GM21390 (cell line): ENCODE measurements around the gene LTBP3.
A peak's percentile ranks its signal among the peaks of the same experiment; 100 is the strongest.

Source experiments
- ATAC-seq: cut with Tn5 transposase; IDR thresholded peaks from one replicate; pipeline ENCODE4 v1.9.1; 2021; ENCODE audit not compliant: unreplicated experiment

Gene LTBP3

DNA sequence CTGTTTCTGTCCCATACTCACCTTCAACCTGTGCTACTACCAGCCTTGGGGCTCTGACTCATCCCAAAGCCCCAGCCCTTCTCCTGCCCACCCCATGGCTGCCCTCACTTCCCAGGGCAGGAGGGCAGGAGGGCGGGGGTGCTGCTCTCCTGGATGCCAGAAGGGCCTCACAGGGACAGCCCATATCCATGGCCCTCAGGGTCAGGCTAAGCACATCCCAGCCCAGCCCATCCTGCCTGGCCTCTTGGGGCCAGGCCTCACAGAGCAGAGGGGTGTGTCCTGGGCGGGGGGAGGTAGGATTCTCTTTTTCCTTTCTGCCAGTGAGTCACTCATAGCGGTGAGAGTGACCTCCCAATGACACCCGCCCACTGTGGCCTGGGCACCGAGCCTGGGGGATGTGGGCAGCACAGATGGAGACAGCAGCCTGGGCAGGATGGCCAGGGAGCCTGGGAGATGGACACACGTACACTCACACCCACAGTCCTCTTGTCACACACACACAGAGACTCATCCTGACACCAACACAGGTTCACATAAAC lies 2.4 kb downstream of the LTBP3 start:
- no peak for ATAC-seq

DNA sequence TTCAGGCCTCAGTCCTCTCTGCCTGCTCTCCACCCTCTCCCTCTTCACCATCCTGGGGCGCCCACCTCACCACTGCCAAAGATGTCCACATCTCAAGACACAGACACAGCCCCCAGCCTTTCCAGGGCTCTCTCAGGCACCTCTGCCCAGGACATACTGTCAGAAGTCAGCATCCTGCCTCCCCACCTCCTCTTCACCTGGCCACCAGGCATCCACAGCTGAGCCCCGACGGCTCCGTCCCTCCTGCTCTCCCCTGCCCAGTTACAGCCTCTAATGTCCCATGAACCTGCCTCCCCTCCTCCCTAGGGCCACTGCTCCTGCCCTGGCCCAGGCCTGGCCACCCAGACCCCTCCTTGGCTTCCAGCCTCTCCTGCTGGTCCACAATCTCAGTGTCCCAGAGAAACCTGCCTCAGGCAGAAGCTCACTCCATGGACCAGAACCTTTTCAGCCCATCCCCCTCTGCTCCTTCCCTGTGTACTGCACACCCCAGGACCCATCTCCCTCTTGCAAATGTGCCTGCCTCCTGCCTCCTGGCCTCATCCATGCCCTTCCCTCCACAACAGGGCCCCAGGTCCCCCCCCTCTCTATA lies 3.2 kb downstream of the LTBP3 start:
- ATAC-seq: no peak

DNA sequence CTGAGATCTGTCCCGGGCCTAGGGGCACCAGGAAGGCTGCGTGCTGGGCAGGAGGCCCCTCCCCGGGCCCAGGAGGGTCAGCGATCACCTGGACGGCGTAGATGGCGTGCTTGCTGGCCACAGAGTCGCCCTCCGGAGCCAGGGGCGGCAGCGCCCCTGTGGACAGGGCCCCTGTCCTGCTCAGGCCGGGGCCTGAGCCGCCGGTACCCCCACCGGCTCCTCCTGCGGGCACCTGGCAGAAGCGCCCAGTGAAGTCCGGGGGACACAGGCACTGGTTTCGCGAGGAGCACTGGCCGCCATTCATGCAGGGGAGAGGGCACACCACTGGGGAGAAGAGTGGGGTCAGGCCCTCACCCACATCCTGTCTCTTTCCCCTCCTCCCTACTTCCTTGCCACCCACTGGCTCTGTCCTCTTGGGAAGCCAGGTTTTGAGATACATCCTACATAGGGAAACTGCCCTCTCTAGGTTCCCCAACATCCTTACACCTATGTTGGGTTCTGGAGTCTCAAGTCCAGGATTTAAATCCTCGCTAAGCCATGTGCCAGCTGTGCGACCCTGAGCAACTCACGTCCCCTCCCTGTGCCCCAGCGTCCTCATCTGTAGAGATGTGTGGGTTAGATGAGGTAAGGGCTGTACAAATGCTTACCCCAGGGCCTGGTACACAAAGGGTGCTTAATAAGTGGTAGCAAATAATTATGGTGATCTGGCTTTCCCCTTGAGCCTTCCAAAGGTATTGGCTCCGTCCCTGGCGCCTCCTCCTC lies 3.9 kb downstream of the LTBP3 start:
- ATAC-seq: no peak

DNA sequence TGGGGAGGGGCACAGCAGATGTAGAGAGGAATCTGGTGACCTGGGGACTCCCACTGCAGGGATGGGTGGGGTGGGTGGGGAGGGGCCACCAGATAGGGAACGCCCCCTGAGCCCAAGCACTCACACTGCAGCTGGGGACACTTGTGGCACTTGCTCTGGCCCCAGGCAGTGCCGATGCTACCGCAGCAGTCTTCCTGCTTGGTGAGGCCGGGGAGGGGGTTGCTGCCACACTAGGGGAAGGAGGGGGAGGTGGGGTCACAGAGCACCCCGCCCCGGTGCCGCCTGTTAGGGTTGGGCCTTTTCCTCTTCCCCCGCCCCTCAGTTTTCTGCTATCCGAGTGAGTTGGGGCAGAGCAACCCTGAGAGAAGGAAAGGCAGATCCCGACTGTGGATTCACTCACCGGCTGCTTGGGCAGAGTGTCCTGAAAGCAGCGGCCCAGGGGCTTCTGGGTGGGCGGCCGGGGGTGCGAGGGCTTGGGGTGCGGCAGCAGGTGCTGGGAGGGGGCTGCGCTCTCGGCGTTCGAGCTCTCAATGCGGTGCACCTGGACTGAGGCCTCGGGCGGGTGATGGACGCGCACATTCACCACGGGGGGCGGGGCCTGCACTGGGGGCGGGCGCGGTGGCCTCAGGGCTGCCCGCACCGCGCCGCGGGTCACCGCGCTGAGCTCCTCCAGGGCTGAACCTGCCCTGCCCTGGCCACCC lies 4.7 kb downstream of the LTBP3 start:
- no peak for ATAC-seq

DNA sequence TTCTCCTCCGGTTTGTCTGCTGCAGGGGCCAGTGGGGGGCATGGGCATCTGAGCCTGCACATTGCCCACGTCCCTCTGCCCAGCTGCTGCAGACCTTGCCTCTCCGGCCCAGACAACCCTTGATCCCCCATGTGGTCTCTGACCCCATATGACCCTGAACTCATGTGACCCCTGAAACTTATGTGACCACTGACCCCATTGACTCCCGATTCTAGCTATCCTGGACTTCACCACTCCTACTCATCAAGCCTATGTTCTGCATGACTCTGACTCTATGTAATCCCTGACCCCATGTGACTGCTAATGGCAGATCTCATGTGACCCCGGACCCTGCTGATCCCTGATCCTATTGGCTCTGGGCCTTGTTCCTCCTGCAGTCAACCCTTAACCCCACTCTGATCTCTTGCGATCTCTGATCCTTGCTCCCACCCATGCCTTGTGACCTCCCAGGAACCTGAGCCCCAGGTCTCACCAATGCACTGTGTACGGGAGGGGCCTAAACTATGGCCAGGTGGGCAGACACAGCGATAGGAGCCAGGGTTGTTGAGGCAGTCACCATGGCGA lies 5.7 kb downstream of the LTBP3 start:
- ATAC-seq: no peak

DNA sequence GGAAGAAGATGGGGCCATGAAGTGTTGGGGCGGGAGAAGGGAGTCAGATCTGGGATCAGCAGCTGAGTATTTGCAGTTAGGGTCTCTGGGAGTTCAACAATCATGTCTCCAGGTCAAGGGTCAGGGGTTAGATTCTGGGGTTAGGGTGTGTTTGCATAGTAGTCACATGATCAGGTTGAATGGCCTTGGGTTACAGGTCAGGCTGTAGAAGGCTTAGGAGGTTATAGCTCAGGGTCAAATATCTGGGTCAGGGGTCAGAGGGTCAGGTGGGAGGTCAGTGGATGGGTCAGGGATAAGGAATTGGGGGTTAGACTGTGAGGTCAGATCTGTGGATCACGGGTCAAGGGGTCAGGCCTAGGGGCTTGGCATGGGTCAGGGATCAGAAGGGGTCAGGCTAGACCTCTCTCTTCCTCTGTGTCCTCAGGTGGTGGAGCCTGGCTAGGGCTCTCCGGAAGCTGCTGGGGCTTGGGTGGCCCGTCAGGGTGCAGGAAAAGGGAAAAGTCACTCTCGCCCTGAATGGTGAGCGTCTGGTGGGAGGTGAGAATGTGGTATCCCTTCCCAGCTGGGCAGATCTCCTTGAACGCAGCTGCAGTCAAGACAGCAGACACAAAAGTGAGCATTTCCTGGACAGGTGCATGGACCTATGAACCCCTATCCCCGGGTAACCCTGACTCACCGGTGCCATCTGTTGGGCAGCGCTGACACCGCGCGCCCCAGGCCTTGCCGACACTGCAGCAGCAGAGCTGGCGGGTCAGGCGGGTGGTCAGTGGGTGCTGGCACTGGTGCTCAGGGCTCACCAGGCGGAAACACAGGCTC lies 6.4 kb downstream of the LTBP3 start:
- no peak for ATAC-seq

DNA sequence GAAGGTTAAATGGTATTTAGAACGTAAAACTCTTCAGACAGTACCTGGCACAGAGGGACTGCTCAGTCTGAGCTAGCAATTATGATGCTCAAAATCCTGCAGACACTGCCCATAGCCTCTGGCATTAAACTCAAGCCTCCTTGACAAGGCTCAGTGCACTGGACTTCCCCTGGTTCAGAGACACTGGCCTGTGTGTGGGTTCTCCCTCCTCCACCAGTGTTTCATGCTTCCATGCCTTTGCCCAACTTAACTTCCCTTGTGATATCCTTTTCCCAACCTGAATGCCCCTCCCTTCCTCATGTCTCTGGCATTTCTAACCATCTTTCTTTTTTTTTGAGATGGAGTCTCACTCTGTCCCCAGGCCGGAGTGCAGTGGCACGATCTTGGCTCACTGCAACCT lies 9.1 kb downstream of the LTBP3 start:
- ATAC-seq: no peak

DNA sequence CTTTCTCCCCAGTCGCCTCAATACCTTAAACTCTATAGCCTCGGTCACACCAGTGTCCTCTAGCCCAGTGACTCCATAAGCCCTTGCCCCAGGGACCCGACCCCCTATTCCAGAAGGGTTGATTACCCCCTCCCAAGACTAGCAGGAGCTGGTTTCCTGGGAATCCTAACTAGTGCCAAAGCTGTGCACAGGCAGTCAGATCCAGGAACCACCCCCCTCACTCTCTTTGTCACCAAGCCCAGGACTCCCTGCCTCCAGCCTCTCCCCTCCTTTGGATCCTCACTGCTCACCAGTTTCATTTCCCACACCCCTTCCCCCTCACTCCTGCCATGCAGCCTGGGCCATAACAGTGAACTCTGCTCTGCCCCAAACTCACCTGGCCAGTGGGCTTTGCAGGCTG lies 9.8 kb downstream of the LTBP3 start:
- ATAC-seq: no peak

DNA sequence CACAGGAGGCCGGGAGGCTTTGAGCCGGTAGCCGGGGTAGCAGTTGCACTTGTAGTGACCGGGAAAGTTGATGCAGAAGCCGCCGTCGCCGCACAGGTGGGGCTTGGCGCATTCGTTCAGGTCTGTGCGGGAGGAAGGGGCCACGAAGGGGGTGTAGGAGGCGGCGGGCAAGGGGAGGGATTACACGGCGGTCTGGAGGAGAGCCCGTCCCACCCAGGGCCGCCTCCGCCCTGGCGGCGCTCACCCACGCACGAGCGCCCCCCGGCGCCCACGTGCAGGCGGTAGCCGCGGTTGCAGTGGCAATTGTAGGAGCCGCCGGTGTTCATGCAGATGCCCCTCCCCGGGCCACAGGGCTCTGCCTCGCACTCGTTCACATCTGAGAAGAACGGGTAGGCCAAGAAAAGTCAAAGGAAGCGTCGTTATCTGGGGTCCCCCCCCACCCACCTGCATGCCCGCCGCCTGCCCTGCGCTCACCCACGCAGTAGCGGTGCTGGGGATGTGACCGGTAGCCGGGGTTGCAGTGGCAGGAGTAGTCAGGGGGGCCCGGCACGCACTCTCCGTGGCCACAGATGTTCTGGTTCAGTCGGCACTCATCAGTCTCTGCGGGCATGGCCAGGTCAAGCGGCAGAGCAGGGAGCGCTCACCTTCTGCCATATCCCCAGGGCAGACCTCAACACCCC lies 10.6 kb downstream of the LTBP3 start:
- no peak for ATAC-seq

DNA sequence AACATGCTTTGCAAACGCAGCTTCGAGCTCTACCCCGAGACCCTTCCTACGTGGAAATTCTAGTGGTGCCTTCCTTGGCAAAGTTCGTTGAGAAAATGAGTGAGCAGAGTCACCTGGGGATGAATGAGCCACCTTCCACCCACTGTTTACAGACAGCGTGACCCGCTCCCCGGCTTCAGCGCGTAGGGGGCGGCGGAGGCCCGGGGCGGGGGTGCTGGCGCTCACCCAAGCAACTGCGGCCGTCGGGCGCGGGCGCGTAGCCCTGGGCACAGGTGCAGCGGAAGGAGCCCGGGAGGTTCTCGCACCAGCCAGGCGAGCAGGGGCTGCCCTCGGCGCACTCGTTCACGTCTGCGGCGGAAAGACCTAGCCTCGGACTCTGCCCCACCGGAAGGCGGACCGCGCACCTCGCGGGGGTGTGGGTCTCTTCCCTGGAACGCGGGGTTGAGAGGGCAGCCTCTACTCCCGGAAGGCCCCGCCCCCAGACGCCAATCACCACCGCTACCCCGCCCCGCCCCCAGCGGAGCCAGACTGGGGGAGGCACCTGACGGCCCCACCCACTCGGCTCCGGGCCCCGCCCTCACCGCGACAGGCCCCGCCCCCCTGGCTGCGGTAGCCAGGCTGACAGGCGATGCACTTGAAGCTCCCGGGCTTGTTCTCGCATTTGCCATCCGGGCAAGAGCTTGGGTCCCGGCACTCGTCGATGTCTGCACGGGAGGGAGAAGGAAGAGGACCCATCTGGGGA lies 11.8 kb downstream of the LTBP3 start:
- peak; percentile 60 for ATAC-seq

DNA sequence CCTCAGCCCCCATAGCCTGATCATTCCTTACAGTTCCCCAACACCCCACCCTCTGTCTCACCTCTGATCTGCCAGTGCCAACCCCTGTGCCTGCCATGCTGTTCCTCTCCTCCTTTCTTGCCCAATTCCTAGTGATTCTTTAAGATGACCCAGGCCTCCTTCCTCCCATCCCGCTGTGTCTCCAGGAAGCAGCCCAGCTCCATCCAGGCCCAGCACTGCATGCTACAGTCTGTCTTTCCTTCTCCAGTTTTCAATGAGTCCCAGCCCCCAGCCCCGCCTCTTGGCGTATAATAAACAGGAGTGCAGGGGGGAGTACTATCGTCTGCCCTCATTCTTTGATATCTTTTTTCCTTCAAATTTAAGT lies 12.3 kb downstream of the LTBP3 start:
- ATAC-seq: no peak

DNA sequence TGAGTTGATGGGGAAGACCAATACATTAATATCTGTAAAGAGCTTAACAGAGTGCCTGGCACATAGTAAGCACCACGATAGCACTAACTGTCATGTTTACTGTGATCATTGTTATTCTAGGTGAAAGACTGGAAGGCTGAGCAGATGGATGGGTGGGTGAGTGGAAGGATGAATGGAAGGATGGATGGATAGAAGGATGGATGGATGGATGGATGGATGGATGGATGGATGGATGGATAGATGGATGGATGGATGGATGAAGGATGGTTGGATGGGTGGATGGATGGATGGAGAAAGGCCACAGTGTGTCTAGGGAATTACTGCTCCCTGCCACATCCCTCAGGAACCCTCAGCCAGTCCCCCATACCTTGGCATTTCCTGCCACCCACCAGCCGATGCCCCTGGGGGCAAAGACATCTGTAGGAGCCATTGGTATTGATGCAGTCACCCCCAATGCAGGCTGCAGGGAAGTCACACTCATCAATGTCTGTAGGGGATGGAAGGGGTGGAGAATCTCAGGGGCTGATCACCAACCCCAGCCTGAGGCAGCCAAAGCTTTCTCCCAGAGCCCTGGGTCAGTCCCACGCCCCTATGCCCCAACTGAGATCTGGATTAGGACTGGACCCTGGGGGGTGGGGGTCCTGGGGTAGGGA lies 15.3 kb downstream of the LTBP3 start:
- ATAC-seq: no peak

DNA sequence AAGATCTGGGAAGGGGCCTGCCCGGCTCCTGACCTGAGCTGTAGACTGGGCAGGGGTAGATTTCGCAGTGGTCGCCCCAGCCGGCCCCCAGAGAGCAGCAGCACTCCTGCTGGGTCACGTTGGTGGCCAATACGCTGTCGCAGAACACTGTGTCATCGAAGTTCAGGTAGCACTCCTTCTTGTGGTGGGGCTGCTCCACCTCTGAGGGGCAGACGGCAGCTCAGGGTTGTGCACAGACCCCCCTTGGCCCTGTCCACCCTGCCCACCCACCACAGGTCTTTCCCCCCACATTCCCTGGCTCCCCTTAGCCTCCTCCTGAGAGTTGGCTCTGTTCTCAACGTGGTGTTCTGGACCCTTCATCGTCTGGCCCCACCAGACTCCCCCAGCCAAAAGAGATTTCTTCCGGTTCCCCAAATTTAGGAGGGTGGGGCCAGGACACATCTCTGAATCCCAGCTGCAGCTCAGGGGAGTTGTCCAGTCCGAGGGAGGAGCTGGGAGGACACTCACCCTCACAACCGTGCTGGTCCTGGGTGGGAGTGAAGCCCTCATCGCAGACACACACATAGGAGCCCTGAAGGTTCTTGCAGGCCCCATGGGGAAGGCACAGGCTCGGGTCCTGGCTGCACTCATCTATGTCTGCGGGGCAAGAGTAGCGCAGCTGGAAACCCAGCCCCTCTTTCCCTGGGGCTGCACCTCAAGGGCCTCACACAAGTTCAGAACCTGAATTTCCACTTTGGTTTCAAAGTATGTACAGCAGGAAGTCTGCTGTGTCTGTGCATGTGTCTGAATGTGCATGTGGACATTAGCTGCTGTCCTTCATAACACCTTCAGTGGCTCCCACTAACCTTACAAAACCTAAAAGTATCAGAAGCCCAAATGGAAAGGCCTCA lies 16.8 kb downstream of the LTBP3 start:
- no peak for ATAC-seq

DNA sequence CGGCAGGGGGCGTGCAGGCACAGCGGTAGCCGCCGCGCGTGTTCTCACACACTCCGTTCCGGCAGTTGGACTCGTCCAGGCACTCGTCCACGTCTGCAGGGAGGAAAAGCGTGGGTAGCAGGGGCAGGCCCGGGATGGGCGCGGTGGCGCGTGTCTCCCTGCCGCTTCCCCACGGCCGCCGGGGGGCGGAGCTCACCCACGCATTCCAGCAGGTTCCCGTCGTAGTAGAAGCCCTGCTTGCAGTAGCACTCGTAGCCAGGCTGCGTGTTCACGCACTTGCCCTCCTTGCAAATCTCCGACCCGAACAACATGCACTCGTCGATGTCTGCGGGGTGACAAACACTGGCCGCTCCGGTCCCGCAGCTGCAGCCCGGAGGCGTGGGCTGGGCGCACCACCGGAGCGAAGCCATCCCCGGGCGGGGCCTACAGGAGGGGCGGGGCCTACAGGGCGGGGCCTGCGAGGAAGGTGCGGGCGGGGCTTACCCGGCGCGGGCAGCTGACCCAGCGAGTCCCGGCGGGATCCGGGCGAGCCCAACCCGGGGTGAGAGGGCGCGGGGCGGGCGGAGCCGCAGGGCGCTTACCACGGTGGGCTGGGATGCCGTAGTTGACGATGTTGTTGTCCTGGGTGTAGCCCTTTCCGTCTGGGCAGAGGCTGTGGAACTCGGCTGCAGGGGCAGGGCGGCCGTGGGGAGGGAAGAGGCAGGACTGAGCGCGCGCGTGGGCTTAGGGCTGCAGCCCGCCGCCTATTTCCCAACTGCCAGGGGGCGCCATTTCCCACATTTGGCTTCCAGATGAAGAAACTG lies 17.7 kb downstream of the LTBP3 start:
- peak; percentile 50 for ATAC-seq

DNA sequence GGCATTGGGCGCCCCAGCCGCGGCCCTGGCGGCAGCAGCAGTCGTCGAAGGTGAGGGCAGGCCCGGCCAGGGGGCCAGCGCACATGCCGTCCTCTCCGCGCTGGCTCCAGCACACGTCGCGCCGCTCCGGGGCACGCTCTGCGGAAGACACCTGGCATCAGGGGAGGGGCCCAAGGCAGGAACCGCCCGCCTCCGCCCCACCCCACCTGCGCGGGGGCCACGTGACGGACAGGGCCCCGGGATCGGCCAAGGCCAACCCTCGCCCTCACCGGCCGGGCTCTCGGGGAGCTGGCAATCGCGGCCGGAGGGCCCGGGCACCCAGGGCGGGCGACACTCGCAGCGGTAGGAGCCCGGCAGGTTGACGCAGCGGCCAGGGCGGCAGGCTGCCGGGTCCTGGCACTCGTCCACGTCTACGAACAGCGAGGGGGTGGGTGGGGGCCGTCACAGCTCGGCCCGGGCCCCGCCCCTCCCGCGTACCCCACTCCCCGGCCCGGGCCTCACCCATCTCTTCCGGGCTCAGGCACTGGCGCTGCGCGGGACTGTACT lies 18.3 kb downstream of the LTBP3 start:
- ATAC-seq: peak; percentile 48

DNA sequence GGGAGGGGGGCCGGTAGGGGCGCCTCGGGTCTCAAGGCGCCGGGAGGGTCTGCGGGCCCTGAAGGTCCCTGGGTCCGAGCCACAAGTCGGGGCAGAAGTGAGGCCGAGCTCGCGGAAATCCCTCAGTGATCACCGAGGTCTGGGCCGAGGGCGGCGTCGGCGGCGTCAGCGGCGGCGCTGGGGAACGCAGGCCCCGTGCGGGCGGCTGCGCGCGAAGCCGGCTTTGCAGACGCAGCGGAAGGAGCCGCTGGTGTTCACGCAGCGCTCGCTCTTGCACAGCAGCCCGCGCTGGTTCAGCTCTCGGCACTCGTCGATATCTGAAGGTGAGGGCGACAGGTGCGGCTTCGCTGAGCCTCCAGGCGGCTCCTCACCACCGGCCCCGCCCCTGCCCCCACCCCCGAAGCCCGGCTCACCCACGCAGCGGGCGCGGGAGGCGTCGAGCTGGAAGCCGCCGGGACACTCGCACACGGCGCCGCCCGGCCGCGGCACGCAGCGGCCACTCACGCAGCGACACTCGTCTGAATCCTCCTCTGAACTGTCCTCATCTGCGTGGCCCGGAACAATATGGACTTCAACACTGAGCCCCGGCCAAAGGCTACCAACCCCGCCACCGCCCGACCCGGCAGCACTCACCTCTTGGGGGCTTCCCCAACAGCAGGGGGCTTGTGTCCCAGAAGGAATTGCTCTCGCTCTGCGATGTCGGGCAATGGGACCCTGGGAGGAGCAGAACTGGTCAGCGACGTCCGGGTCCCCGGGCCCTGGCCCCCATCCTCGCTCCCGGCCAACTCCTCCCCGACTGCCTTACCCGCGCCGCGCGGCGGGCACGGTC lies 19.0 kb downstream of the LTBP3 start:
- no peak for ATAC-seq
